DOHH2 (cell line): ENCODE measurements around the gene STON1.

ENCODE experiments used
- EZH2phosphoT487 ChIP-seq: fragments of 200-600 bp; sonication (generic); IDR thresholded peaks from 2 replicates; pipeline ENCODE4 v1.6.1; 2017; ENCODE audit warnings: borderline replicate concordance, mild to moderate bottlenecking, antibody characterized with exemption, low read length, moderate library complexity, mixed read lengths
- TF ChIP-seq, protein P1 (sequence below): fragments of 200-600 bp; sonication (generic); IDR thresholded peaks from one replicate; pipeline ENCODE4 v1.5.1; 2014; ENCODE audit warnings: antibody characterized with exemption, mild to moderate bottlenecking, low read depth, low read length; ENCODE audit not compliant: poor library complexity, severe bottlenecking

- TF ChIP-seq, protein P1, sequence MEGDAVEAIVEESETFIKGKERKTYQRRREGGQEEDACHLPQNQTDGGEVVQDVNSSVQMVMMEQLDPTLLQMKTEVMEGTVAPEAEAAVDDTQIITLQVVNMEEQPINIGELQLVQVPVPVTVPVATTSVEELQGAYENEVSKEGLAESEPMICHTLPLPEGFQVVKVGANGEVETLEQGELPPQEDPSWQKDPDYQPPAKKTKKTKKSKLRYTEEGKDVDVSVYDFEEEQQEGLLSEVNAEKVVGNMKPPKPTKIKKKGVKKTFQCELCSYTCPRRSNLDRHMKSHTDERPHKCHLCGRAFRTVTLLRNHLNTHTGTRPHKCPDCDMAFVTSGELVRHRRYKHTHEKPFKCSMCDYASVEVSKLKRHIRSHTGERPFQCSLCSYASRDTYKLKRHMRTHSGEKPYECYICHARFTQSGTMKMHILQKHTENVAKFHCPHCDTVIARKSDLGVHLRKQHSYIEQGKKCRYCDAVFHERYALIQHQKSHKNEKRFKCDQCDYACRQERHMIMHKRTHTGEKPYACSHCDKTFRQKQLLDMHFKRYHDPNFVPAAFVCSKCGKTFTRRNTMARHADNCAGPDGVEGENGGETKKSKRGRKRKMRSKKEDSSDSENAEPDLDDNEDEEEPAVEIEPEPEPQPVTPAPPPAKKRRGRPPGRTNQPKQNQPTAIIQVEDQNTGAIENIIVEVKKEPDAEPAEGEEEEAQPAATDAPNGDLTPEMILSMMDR = no peak
- no peak for TF ChIP-seq EZH2phosphoT487
Measured at GRCh38 chr2:48519593-48519992, 10.4 kb upstream of the STON1 start.
